DMS153 (cell line): ENCODE measurements around the gene HDAC10.
A peak's percentile ranks its signal among the peaks of the same experiment; 100 is the strongest.

ENCODE experiments used
- DNase-seq: peaks from one replicate; lab custom pipeline; 2025; lab: John Stamatoyannopoulos, UW

The HDAC10 gene

GRCh38 chr22:50236731-50237409, 14.2 kb downstream of the HDAC10 start:
- no peak for DNase-seq

DNA sequence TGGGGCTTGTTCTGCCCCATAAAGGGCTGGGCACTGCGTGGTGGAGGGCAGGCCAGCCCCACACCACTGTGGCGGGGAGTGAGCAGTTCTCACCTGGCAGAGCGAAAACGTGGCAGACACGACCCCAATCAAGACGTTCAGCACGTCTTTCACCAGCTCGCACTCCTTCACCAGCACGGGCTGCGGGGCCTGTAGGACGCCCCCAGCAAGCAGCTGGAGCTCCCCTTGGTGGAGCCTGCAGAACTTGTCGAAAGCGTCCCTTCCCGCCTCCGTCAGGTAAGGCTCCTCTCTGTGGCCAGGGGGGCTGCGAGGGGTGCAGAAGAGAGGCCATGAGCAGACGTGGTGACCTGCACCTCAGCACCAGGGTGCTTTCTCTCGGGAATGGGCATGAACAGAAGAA, 17.8 kb downstream of the HDAC10 start:
- no peak for DNase-seq

DNA sequence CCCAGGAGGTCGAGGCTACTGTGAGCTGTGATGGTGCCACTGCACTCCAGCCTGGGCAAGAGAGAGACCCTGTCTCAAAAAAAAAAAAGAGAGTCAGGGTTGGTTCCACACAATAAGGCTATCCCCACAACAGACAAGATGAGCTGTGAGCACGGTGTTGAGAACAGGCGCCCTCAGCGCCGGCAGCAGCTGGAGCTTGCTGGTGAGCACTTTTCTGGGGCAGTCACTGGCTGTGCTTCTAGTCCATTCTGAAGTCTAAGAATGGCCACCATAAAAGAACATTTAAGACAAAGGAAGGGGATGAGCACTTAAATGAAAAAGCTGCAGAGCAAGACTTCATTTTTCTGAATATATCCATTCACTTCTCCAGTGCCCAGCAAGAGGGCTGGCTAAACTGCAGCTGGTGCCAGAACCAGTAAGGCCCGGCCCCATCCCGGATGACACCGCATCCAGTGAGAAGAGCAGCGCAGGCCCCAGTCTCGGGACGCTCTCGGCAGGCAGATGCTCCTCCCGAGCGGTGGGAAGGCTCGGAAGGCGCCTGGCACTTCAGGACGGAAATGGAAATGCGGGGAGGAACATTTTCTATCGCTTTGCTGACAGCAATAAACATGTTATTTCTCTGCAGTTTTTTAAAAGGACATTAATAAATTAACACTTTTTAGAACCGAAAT, 18.4 kb downstream of the HDAC10 start:
- no peak for DNase-seq

DNA sequence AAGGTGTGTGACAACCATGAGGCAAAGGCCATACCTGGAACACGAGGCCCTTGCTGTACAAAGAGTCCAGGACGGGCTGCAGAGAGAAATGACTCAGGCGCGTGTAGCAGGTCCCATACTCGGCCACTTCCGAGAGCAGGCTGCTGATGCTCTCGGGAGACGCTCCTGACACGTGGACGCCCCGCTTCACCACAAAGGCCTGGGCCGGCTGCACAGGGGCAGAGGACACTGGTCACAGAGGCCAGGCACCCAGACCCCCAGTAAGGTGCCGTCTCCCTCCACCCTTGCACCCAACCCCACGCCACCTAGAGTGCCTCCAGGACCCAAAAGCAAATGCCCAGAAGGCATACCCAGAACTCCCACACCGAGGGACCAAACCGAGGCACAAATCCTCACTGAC, 21.7 kb downstream of the HDAC10 start:
- no peak for DNase-seq

GRCh38 chr22:50228366-50228765, 22.7 kb downstream of the HDAC10 start:
- DNase-seq: no peak

DNA sequence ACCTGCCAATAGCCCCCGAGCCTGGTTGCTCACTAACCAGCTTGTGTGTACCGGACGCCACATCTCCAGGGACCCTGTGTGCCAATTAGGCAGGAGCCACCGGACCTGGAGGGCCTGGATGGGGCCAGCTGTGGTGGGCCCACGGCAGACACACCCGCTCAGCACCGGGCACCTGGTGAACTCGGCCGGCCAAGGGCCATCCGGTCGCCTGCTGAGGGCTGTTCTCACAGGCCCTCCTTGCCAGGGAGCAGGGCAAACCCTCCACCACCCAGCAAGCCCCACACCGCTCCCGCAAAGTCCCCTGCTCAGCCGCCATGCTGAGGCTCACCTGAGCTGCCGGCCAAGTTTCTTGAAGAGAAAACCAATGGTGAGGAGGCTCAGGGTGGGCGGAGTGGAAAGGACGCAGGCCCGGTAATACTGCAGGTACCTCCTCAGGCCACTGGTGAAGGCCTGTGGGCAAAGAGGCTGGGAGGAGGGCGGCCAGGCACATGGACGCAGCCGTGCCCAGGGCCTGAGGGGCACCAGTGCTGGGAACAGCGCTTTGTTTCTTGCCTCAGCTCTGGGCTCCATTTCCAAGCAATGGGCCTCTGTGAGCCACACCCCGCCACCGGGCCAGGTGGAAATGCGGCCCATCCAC, 23.4 kb downstream of the HDAC10 start:
- DNase-seq: no peak

GRCh38 chr22:50226875-50227165, 24.2 kb downstream of the HDAC10 start:
- DNase-seq: no peak

DNA sequence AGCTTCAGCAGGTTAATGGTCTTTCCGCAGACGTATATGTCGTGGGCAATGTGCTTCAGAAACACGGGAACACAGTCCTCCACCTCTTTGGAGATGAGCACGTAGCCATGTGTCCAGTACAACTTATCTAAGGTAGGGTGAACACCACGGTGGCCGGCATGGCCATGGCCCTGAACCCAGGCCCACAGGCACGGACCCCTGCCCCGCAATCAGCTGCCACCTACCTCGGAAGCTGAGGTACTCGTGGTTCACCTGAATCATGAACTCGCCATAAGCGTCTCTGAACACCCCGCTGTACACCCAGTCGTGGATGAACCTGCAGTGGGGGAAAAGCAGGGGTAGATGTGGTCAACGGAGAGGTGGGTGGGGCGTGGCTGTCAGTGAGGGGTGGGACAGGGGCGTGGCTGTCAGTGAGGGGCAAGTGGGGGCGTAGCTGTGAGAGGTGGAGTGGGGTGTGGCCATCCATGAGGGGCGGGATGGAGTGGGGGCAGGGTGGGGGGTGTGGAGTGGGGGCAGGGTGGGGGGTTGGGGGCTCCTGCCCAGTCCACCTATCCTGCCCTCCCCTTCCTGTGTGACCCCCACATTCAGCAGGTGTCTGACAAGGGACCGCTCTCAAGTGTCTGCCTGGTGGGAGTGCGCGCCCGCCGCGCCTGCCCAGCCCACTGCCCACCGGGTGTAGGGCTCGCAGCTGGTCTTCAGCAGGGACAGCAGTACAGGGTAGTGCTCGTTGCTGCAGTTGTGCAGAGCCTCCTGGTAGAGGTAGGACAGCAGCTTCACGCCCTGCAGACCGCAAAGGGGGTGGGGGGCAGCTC, 24.8 kb downstream of the HDAC10 start:
- no peak for DNase-seq

- DNase-seq: no peak
Measured at GRCh38 chr22:50225200-50225969, 25.7 kb downstream of the HDAC10 start.

DNA sequence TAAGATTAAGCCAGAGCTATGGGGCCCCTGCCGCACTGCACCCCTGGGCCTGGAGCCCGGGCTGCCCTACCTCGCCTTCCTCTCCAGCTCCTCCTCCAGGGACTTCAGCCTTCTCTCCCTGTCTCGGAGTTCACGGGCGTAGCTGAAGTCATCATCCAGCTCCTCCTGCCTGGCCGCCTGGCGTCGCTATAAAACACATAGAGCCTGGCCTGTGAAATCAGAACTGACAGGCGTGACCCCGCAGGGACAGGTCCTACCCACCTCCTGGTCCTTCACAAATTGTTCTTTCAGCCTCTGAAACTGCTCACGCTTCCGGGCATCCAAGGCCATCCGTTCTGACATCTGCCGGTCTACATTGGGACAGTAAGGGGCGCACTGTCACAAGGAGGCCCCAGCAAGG, 27.0 kb downstream of the HDAC10 start:
- DNase-seq: no peak

GRCh38 chr22:50222508-50222907, 28.6 kb downstream of the HDAC10 start:
- DNase-seq: no peak

DNA sequence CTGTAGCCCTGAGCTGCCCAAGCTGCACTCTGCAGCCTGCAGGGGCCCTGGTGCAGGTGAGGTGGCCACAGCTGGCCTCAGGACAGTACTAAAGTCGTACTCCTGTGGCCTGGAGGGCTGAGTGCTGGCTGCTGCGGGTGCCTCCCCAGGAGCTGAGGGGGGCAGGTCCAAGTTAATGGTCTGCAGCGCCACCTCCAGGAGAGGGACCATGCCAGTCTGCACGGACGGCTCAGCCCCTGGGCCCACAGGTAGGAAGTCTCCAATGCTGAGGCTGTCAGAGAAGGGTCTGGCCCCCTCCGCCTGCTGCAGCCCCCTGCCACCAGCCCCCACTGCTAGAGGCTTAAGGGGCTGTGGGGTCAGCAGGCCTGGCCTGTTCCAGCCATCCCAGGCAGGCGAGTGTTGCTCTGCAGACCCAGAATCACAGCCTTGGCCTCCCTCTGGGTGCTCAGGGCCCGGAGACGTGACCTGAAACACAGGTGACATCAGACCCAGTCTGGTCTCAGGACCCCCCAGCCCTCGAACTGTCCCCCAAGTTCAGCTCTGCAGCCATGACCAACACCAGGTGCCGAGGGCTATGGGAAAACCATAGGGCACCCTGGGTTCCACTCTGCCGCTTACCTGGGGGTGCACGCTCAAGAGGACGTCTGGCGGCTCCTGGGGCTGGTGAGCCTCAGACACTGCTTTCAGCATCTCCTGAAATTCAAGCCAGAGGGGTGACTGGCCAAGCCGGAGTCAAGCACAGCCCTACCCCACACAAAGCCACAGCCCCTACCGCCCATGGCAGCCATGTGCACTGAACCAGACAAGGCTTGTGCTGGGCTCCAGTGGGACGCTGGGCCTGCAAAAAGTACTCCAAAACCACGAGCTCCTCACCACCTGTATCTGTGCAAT, 29.4 kb downstream of the HDAC10 start:
- no peak for DNase-seq

DNA sequence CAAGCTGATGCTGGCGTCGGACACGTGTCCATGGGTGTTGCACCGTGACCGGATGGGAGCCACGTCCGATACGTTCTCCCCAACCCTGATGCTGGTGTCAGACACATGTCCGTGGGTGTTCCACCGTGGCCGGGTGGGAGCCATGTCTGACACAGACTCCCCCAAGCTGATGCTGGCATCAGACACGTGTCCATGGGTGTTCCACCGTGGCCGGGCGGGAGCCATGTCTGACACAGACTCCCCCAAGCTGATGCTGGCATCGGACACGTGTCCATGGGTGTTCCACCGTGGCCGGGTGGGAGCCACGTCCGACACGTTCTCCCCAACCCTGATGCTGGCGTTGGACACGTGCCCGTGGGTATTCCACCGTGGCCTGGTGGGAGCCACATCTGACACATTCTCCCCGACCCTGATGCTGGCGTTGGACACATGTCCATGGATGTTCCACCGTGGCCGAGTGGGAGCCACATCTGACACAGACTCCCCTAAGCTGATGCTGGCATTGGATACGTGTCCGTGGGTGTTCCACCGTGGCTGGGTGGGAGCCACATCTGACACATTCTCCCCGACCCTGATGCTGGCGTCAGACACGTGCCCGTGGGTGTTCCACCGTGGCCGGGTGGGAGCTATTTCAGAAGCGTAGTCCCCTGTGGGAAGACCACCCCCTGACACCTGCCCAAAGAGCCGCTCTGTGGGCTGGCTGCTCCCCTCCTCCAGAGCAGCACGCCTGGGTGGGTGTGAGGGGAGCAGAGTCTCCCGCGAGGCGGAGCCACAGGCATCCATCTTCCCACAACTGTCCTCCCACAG, 30.3 kb downstream of the HDAC10 start:
- no peak for DNase-seq

GRCh38 chr22:50219800-50220602, 31.1 kb downstream of the HDAC10 start:
- DNase-seq: no peak

DNA sequence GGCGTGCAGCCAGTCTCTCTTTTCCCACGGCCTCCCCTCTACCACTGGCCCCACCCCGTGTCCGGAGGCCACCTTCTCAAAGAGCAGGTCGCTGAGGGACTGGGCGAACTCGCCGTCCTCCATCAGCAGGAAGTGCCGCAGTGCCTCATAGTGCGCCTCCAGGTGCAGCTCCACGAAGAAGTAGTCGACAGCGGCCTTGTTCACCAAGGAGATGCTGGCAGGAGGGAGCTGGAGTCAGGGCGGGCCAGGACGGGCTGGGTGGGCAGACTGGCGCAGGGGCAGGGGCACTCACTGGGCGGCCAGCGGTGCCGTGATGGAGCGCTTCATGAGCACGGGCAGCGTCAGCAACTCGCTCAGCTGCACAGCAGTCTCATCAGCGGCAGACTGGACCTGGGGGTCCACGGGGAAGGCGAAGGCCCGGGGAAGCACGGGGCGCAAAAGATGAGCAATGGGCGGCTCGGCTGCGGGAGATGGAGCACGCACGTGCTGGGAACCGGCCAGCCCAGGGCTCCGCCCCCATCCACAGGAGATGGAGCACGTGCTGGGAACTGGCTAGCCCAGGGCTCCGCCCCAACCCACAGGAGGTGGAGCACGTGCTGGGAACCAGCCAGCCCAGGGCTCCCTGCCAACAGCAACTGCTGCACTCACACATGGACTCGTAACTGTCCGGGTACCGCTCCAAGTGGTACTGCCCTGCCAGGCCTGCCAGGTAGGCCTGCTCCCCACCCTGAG, 31.9 kb downstream of the HDAC10 start:
- DNase-seq: peak; percentile 63

- no peak for DNase-seq
Measured at GRCh38 chr22:50218153-50218995, 32.7 kb downstream of the HDAC10 start.

DNA sequence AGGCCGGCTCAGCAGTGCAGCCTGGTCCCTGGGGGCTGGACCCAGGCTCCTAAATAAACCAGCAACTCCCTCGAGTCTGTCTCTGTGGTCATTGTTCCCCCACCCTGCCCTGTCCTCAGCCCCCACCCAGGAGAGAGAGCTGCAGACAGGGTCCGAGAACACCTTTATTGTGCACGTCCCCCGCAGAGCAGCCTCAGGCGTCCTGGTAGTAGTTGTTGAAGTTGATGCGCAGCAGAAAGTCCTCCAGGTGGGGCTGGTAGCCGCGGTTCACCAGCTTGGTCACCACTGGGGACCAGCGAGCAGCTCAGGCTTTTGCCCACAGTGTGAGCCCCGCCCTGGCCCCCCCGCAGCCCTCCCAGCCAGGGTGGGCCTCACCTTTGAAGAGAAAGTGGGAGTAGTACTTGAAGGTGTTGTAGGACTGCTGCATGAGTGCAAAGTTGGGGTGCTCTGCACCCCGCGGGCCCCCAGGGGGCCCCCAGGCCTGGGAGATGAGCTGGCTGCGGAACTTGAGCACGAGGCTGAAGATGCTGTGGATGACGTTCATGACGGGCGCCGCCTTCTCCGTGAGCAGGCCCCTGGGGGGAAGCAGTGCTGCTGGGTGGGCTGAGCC, 33.4 kb downstream of the HDAC10 start:
- DNase-seq: no peak
